NCI-H2227 (cell line): Measurements from ENCODE around the gene CCDC154.

Source experiments
- DNase-seq: peaks from one replicate; lab custom pipeline; 2025; ENCODE audit not compliant: unreplicated experiment; lab: John Stamatoyannopoulos, UW

The CCDC154 gene

DNA sequence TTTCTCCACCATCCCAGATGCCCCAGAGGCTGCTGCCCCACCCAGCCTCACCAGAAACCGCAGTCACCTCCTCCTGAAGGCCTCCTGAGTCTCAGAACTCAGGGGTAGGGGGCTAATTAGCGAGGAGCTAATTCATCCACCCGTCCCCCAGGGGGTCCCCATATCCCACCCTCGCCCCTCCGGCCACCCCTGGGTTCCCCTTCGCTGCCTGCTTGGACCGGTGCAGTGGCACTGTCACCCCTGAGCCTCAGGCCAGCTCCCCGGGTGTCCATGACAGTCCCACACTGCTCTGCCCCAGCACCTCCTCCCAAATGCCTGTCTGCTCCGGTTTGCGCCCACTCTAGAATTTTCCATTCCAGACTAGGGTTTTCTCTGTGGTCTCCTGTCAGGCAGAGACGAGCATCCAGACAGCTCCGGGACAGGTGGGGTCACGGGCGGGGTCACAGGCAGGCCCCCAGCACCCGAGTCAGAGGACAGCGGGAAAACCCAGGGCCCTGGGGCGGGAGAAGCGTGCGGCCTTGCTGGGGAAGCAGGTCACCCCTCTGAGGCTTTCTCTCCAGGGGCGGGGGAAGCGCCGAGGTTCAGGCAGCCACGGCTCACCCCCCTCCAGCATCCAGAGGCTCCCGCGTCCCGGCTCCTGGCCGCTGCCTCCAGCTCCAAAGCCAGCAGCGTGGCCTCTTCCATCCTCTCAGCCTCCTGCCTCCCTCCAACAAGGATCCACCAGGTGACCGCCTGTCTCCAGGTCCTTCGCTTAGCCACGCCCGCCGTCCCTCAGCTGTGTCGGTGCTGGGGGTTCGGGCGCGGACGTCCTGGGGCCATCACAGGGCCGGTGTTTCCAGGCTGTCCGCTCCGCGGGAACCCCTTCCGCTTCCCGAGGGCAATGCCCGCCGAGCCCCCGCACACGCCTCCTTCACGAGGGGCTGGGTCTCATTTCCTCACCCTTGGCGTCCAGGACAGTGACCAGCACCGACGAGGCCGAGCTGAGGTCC is 16.6 kb downstream of the CCDC154 start:
- no peak for DNase-seq

DNA sequence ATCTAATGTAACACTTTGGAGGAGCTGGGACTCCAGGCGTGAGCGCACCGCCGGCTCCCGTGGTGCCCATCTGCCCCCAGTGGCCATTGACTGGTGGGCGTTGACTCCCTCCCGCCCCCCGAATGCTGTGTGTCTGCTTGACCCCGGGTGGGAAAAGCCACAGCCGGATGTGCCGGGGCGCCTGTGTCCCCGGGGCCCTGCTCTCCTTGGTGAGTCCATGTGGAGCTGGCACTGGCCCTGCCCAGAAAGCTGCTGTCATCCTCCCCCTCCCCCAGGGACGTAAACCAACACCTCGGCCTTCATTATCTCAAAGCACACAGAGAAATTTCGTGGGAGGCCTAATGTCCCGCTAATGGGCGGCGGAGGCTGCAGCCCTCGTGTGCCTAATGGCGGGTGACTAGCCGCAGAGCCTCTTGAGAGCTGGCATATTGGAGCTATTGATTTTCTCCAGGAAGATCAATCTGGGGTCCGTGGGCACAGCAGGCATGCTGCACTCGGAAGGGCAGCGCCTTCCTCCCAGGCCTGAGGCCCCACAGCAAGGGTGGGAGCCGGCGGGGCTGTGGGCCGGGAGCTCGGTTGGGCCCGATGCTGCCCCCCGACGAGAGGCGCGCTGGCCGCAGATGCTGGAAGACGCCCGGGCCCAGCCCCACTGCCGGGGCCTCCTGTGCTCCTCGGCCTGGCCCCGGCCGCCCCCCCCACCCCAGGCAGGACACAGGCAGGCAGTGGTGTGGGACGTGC is 17.5 kb downstream of the CCDC154 start:
- peak; percentile 35 for DNase-seq

DNA sequence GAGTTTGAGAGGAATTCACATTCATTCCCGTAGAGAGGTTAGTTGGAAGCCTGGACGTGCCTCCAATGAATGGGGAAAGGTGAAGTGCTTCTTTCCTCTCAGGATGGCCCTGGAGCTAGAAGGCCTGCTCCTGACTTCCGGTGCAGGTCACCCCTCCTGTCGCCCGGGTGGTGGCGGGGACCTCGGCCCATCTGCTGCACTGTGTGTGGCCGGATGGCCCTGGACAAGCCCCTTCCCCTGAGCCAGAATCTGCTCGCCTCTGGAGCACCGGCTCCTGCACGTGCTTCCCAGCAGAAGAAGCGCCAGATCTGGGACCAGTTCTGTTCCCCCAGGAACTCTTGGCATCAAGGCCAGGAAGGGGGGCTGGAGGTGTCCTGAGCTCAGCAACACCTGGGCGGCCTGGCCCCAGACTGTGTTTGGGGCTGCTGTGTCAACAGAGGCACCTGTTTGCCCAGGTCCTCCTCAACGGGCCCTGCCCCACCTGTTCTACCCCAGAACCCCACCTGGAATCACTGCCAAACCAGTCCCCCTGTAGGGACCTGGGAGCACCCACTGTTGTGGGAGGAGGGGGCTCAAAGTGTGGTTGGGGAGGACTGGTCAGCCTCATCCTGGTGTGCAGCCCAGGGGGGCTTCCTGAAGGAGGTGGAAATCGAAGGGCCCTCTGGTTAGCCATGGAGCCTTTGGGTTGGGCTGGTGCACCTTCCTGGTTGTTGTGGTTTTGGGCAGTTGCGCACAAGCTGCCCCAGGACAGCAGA is 18.6 kb downstream of the CCDC154 start:
- no peak for DNase-seq

DNA sequence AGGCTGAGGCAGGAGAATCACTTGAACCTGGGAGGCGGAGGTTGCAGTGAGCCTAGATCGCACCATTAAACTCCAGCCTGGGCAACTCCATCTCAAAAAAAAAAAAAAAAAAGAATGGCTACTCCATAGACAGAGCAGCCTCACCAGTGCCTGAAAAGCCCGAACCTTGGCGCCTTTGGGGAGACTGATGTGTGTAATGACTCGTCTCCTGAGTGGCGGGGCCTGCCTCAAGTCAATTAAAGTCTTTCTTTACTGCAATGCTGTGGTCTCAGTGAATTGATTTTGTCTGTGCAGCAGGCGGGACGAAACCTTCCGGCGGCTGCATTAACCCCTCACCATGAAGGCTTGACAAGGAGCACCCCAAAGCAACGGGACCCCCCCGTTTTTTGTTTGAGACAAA is 20.3 kb downstream of the CCDC154 start:
- no peak for DNase-seq

DNA sequence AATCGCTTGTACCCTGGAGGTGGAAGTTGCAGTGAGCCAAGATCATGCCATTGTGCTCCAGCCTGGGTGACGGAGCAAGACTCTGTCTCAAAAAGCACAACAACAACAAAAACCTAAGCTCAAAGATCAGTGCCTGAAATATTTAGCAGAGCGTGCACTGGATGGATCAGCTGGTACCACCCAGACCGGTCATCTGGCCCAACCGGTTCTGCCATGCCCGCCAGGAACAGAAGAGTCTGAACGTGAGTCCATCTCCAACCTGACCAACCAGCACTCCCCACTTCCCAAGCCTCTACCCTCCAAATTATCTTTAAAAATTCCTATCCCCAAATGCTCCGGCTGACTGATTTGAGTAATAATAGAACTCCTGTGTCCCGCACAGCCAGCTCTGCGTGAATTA is 22.3 kb downstream of the CCDC154 start:
- DNase-seq = no peak

DNA sequence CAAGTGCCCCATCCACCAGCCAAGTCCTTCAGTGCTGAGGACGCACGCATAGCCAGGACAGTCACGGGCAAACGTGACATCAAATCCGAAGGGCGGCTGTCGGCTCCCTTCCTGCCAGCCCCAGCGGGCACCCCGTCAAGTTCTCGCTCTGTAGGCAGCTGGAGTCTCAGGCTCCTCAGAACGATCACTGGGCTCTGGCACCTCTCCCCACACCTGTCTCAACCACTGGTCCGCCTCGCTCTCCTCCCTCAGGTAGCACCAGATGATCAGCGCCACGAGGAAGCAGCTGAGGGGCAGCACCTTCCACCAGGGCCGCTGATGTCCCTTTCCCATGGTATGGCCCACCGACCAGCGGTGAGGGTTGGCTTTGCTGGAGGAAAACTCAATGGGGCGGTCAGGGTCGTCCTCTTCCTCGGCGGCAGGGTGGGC is 24.2 kb downstream of the CCDC154 start:
- peak; percentile 43 for DNase-seq

DNA sequence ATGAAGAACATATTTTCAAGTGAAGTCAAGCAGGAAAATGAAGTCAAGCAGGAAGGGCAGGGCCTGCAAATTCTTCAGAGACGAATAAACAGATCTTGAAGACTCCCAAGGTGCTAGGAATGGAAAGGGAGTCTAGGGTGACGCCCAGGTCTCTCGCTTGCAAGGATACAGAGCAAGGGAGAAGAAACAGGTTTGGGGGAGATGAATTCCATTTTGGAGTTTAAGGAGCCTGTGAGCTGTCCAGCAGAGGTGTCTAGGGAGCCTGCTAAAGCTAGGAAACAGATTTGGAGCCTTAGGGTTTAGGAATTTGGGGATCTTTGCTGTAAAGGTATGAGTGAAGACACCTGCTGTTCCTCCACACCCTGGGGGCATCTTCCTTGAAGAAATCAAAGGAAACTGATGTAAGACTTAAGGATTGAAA is 27.8 kb downstream of the CCDC154 start:
- no peak for DNase-seq

DNA sequence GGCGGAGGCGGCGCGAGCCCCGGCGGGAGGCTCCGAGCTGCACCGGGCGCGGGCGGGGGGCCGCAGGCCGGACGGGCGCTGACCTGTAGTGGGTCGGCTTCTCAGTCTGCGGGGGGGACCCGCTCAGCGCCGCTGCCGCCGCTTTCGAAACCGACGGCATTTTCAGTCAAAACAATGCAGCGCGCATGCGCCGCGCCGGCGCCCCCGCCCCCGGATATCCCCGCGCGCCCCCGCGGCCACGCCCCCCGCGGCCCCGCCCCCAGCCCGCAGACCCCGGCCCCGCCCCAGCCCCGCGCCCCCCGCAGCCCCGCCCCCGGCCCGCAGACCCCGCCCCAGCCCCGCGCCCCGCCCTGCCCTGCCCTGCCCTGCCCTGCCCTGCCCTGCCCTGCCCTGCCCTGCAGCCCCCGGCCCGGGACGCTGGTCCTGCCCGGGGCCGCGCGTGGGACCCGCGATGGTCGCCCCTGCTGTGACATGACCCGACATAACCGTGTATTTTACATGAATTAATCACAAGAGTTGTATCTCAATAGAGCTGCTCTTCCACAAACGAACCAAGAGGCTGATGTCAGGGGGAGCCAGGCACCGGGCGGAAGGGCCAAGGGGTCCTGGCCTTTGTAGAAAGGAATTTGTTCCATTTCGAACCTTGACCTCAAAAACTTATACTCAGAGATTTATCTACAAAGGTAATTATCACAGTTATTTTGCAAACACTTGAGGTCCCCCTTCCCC is 29.7 kb downstream of the CCDC154 start, which contains the start of gene UNKL:
UNKL (minus strand) TSS at position 173 of the 729 bp plus-strand sequence; CDS start at position 160, 13 bp downstream.
- DNase-seq = peak; percentile 80

DNA sequence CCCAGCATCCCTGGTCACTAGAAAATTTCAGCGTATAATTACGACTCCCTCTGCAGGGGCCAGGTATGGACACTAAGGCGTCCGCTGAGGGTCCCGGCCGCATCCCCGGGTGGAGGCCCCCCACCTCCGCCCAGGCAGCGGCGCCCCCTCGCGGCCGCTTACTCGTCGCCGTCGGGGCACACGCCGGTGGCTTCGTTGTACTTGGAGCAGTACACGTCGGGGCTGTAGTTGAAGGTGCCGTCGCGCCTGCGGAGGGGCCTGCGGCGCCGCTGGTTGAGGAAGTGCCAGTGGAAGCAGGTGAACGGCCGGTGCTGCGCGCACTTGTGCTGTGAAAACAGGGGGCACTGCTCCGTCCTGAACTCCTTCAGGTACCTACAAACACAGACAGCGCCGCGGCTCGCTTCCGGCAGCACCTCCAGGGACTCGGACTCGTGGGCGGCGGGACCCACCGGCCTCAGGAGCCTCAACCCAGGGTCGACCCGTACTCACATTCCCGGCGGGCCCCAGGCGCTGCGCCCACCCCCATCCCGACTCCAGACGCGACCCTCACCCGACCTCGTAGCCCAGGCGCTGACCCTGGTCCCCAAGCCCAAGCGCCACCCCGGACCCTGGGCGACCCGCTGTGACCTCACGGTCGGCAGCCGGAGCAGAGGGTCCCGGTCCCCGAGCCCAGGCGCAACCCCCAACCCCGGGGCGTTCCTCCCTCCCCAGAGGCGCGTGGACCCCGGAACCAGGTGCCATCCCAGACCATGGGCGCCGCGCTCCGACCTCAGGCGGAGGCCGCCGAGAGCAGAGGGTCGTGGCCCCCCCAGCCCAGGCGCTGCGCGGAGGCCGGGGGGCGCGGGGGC is 30.4 kb downstream of the CCDC154 start:
- peak; percentile 78 for DNase-seq

DNA sequence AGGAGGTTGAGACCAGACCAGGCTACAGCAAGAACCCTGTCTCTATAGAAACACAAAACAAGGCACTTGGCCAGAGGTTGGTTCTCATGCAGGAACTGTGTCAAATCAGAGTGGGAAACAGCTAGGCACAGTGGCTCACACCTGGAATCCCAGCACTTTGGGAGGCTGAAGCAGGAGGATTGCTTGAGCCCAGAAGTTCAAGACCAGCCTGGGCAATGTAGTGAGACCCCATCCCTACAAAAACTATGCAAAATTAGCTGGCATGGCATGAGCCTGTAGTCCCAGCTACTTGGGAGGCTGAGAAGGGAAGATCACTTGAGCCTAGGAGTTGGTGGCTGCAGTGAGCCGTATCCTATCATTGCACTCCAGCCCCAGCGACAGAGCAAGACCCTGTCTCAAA is 31.5 kb downstream of the CCDC154 start:
- no peak for DNase-seq

DNA sequence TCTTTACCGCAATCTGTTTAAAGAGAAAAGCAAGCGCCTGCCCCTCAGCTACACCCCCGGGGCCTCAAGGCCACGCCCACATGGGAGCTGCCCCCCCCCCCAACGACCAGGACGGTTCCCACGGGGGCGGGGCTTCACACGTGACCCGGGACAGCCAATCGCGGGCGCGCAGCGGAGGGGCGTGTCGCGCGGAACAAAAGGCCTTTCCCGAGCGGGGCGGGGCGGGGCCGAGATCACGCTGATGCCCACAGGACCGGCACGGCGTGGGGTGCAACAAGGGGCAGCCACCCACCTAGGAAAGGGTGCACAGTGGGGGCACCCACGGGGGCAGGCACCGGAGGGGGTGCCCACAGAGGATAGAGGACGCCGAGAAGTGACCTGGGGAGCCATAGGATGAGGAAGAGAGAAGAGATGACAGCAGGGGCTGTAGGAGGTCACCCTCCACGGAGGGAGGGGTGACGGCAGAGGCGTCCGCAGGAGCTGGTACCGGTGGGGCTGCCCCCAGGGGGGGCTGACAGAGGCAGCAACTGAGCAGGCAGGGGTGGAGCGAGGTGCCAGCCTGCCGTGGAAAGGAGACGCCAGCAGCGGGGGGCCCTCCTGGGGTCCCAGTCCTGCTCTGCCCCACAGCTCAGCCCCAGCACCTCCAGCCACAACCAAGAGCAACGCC is 36.1 kb downstream of the CCDC154 start:
- peak; percentile 95 for DNase-seq

DNA sequence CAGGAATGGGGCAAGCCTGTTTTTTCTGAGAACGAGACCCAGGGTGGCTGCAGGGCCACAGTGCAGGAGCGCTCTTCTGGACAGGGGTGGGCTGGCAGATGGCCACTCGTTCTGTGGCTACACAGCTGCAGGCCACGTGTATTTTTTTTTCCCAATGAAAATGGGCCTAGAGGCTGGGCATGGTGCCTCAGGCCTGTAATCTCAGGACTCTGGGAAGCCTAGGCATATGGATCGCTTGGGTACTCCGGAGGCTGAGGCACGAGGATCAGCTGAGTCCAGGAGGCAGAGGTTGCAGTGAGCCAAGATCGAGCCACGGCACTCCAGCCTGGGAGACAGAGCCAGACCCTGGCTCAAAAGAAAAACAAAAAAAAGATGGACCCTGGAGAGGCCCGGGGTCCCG is 36.6 kb downstream of the CCDC154 start:
- no peak for DNase-seq

DNA sequence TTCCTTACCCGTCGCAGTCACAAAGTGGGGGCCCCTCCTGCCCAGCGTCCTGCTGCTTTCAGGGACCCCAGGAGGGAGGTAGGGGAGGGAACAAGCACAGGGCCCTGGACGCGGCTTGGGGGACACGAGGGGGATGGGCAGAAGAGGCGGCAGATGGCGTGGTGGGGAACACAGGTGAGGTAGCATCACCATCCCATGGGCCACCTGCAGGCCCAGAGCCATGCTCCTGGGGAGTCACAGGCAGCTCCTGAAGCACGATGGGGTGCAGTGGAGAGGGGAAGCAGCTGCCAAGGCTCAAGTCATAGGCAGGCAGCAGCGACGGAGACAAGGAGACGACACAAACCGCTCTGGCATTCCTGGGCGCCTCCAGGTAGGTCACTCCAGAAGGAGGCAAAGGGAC is 40.6 kb downstream of the CCDC154 start:
- no peak for DNase-seq

DNA sequence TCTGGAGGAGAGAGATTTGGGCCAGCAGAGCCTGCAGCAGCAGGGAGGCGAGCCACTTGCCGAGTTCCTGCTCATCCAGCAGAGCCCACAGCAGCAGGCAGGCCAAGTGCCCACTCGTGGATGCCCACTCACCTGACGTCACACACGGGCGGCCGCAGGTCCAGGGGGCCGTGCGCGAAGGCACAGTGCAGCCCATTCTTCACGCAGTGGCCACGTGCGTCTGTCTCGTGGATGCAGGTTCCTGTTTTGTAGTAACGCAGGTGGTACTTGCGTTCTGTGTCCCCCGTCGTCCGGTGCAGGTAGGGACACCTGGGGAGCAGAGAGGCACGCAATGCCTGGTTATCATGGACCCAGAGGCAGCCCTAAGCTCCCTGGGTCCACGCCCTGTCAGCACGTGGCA is 41.3 kb downstream of the CCDC154 start:
- no peak for DNase-seq

DNA sequence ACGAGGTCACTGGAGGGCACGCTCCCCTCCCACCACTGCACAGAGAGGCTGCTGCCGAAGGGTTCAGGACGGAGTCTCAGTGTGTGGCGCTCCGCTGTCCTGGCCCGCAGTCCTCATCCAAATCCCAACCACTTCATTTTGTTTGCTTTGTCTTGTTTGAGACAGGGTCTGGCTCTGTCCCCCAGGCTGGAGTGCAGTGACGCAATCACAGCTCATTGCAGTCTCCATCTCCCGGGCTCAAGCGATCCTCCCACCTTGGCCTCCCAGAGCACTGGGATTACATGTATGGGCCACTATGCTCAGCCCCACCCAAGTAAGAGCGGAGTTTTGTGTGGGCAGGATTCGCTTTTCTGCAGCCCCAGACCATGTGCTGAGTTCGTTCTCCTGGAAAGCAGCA is 42.6 kb downstream of the CCDC154 start:
- DNase-seq = no peak

DNA sequence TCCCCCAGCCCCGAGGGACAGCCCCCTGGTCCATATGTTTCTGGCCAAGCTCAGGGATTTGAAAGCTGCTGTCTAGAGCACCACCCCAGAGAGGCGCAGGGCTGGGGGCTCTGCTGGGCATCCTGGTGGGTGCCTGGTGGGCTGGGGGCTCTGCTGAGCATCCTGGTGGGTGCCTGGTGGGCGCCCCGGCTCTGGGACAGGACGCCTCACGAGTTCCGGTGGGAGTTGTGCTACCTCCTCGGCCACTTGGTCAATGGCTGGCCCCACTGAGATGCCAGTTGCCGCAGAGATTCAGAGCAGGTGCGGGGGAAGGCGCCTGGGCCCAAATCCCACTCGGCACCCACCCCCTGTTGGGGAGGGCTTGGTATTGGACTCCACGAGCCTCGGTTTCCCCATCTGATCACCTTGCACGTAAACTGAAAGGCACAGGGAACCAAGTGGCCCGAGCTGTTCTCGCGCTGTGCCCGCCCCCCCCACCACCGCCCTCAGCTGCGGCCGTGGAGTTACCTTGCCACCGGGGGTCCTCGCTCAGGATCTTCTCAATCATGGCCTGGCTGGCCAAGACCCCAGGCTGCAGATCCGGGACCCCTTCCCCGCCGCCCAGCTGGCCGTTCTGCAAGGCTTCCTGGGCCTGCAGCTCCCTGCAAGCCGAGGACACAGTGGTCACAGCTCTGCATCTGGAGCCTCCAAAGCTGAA is 43.1 kb downstream of the CCDC154 start:
- no peak for DNase-seq

DNA sequence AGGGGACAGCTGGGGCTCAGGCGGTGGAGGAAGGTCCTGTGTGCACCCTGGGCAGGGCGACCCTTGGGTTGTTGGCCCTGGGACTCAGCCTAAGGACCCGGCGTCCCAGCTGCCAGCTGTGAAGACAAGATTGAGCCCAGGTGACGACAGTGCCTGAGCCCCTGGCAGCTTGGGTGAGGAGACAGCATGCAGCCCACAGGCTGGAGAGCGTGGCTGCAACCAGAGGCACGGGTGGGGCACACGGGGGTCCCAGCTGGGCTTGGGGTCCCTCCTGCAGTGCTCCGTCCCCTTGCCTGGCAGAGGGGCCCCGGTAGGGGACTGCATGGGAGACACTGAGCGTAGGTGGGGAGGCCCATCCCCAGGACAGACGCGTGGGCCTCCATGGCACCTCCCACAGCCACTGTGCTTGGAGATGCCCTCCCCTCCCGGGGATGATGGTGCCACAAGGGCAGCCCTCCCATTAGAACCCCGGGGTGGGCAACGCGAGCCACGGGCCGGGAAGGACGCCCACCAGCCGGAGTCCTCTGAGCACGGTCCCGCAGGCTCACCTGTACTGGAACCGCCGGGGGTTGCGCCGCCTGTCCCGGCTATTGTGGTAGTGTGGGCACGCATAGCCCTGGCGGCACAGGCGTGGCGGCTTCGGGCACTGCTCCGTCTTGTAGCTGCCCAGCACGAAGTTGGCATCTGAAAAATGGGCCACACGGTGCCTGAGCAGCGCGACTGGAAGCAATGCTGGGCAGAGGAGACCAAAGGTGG is 45.4 kb downstream of the CCDC154 start:
- no peak for DNase-seq

DNA sequence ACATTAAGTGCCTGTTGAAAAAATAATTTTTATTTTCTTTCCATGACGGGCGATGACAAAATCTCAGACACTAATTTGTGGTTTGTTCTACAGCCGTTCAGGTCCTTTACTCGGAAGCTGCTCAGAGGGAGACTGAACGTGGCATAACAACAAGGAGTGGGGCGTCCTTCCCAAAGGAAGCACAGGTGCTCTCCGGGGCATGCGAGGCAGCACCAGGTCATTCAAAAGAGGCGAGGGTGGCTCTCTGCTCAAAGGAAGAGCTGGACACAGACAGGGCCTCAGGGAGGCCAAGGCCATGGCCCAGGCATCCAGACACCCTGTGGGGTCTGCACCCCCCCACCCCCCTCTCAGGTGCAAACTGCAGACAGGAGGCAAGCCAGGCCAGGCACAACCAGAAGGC is 46.0 kb downstream of the CCDC154 start:
- DNase-seq = no peak
